HG03571 (cell line): Measurements from ENCODE around the gene RELA.
A peak's percentile ranks its signal among the peaks of the same experiment; 100 is the strongest.
"Not testable (repeated sequence)": the region's sequence is repeated elsewhere in the genome, so short reads cannot be mapped to it uniquely, and the experiment has no call there.

Experiments used
- ATAC-seq: cut with Tn5 transposase; IDR thresholded peaks from one replicate; pipeline ENCODE4 v1.9.1; 2021; ENCODE audit not compliant: unreplicated experiment

RELA gene

GRCh38 chr11:65662799-65663638, at the start of gene RELA:
Gene RELA (minus strand): TSS chr11:65662916. CDS start chr11:65662832, 84 bp downstream.
- ATAC-seq: peak; percentile 62

DNA sequence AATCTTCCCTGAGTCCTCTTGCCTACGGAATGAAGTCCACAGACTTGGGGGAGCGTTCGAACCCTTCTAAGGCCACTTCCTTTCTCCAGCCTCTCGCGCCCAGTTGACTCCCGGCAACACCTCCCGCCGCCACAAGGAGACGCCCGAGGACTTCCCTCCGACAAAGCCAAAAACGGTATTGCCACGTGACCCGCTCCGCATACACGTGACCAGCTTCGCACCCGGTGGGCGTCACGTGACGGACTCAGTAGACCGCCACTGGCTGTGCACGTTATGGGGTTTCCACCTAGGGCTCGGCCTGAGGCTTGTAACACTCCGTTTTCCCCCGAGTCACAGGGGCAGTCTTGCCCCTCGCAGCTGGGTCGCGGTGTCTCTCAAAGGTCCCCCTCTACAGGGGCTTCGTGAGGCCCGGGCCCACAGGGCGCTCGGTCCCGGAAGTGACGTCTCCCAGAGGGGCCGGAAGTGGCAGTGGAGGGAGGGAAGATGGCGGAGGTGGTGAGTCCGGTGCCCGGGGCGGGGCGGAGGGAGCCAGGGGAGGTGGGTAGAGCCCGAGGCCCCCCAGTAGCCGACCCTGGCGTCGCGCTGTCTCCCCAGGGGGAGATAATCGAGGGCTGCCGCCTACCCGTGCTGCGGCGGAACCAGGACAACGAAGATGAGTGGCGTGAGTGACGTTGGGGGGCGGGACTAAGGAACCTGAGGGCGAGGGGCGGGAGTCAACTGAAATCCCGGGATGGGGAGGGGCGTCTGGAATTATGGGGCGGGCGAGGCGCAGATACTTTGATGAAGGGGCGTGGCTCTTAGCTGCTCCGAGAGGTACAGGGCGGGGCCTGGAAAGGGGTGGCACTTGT, 49.3 kb upstream of the RELA start, which contains the start of gene KAT5:
Gene KAT5 (plus strand): TSS at position 468 of the 848 bp plus-strand sequence. CDS start 16 bp downstream, at position 484.
- peak; percentile 68 for ATAC-seq

GRCh38 chr11:65710421-65710820, 47.7 kb upstream of the RELA start:
- ATAC-seq: no peak

- no peak for ATAC-seq
Observed at GRCh38 chr11:65709661-65710060, 46.9 kb upstream of the RELA start.

DNA sequence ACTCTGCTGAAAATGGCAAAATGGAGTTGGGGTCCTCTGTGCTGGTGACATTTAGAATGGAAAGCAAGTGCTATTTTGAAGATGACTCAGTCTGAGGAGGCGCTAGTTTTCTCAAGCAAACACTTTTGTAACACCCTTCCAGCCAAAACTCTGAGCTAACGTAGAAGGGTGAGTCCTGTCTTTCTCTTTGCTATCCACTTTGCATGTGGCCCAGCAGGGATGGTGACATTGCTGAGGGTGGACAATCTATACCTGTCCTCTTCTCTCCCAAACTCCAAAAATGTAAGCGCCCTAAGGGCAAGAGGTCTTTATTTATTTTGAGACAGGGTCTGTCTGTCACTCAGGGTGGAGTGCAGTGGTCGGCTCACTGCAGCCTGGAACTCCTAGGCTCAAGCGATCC, 45.7 kb upstream of the RELA start:
- ATAC-seq: no peak

DNA sequence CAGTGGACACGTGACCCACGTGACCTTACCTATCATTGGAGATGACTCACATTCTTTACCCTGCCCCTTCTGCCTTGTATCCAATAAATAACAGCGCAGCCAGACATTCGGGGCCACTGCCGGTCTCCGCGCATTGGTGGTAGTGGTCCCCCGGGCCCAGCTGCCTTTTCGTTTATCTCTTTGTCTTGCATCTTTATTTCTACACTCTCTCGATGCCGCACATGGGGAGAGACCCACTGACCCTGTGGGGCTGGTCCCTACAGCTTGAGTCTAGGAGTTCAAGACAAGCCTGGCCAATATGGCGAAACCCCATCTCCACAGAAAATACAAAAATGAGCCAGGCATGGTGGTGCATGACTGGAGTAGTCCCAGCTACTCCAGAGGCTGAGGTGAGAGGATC, 44.3 kb upstream of the RELA start:
- ATAC-seq: not testable (repeated sequence)

- ATAC-seq: not testable (repeated sequence)
Observed at GRCh38 chr11:65706303-65706763, 43.6 kb upstream of the RELA start.

GRCh38 chr11:65703846-65704245, 41.1 kb upstream of the RELA start:
- no peak for ATAC-seq

DNA sequence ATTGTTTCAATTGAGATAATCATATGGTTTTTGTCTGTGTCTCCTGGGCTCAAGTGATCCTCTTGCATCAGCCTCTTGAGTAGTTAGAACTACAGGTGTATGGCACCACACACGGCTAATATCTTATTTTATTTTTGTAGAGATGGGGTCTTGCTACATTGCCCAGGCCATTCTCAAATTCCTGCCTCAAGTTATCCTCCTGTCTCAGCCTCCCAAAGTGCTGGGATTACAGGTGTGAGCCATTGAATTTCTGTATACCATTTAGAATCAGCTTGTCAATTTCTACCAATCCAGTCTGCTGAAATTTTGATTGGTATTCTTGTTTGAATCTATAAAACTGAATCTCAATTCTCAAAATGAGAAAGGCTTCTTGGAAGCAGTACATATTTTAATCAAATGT, 39.0 kb upstream of the RELA start:
- ATAC-seq: no peak

GRCh38 chr11:65700399-65700798, 37.7 kb upstream of the RELA start:
- no peak for ATAC-seq

GRCh38 chr11:65699306-65699705, 36.6 kb upstream of the RELA start:
- ATAC-seq: no peak

GRCh38 chr11:65698205-65698604, 35.5 kb upstream of the RELA start:
- no peak for ATAC-seq

- ATAC-seq: no peak
Observed at GRCh38 chr11:65696802-65697552, 34.3 kb upstream of the RELA start.

DNA sequence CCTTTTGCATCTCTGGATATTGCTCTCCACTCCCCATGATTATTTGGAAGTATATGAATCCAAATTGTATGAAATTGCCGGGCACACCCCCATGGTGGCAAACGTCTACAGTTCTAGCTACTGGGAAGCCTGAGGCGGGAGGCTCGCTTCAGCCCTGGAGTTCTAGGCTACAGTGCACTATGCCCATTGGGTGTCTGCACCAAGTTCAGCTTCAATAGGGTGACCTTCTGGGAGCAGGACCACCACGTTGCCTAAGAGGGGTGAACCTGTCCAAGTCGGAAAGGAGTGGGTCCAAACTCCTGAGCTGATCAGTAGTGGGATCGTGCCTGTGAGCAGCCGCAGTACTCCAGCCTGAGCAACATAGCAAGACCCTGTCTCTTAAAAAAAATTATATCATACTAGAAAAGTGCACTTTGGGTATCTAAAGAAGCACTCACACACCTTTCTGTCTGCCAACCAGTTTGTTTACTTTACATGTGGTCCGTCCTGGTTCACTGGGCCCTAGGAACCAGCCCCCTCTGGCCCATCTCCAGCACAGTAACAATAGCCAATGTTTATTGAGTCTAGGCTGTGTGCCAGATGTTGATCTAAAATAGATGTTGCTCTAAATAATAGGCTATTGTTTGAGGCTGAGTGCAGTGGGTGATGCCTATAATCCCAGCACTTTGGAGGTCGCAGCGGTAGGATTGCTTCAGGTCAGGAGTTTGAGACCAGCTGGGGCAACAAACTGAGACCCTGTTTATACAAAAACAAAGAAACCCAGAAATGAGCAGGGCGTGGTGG, 32.9 kb upstream of the RELA start:
- no peak for ATAC-seq

DNA sequence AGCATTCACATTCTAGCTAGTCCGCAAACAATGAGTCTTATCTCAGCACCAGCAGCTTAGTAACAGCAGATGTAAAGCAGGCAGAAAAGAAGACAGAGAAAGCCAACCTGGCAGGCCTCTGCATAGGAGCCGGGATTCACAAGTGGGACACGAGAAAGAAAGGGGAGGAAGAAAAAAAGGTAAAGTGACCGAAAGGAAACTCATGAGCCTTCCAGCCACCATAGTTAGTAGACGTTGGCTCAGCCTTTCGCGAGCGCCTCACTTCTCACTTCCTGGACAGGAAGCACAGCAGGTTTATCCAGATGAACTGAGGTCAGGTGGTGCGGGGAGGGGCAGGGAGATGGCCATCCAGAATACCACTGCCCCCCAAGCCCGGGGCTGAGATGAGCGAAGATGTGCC, 29.7 kb upstream of the RELA start:
- no peak for ATAC-seq

- ATAC-seq: not testable (repeated sequence)
Observed at GRCh38 chr11:65691847-65692246, 29.1 kb upstream of the RELA start.

- no peak for ATAC-seq
Observed at GRCh38 chr11:65685981-65686380, 23.3 kb upstream of the RELA start.

GRCh38 chr11:65683480-65683879, 20.8 kb upstream of the RELA start:
- ATAC-seq: not testable (repeated sequence)

GRCh38 chr11:65680192-65680743, 17.6 kb upstream of the RELA start:
- no peak for ATAC-seq

DNA sequence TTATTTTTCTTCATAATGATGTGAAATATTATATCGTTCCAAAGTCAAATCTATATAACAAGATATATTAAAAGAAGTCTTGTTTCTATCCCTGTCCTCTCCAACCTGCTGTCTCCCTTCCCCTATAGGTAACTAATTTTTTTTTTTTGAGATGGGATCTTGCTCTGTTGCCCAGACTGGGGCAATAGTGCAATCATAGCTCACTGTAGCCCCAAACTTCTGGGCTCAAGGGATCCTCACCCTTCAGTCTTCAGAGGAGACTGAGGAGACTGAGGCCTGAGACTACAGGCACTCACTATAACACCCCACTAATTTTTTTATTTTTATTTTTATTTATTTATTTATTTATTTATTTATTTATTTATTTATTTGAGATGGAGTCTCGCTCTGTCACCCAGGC, 10.3 kb upstream of the RELA start:
- ATAC-seq: no peak
